Measurements from ENCODE around the gene IL3RA. TPM values are rescaled to one million over a fixed set of nuclear protein-coding genes. Genes with fewer than 3 reads are reported as not detected.

IL3RA gene
- total RNA-seq, 1 experiment from 2014 or later: 0.26 TPM

GRCh38 chrX:1325515-1326116 is 11.0 kb upstream of the IL3RA start:
- H3K9me3 Mint-ChIP-seq: no peaks in the 10 kb centered on the region

More at GRCh38 chrX:1325515-1326116, 11.0 kb upstream of the IL3RA start:
- ATAC-seq: no peak
- Mint-ChIP-seq H3K4me3 (no peak overlapping the region), H3K27me3 (ENCODE audit: low read depth) (no peaks in the 10 kb centered on the region; the same call in 1 of the 2 replicates), H3K36me3 (no peaks in the 10 kb centered on the region), H3K27ac (no peak overlapping the region), H3K4me1 (peaks cover 7% of the 10 kb centered on the region; the same call in 1 of the 2 replicates)
- ChIA-PET POLR2A (no interaction called here), CTCF (no interaction called here)
- TF ChIP-seq GRHL2 (CRISPR knock-in tag; IDR thresholded peaks at IDR 0.05; ENCODE audit: insufficient replicate concordance, severe bottlenecking): no peak
- no peak for TF ChIP-seq ZMAT4 (CRISPR knock-in tag; IDR thresholded peaks at IDR 0.05)
- TF ChIP-seq TEAD4 (CRISPR knock-in tag; IDR thresholded peaks at IDR 0.05): no peak
- TF ChIP-seq ZBTB43 (CRISPR knock-in tag; IDR thresholded peaks at IDR 0.05): no peak
- no peak for TF ChIP-seq FOXK1 (CRISPR knock-in tag; IDR thresholded peaks at IDR 0.05)
- no peak for TF ChIP-seq USF2 (CRISPR knock-in tag; IDR thresholded peaks at IDR 0.05)
- no peak for TF ChIP-seq ZNF317 (CRISPR knock-in tag; IDR thresholded peaks at IDR 0.05; ENCODE audit: borderline replicate concordance, low read depth)
- no peak for TF ChIP-seq USF1 (CRISPR knock-in tag; IDR thresholded peaks at IDR 0.05)
- TF ChIP-seq, protein P1, sequence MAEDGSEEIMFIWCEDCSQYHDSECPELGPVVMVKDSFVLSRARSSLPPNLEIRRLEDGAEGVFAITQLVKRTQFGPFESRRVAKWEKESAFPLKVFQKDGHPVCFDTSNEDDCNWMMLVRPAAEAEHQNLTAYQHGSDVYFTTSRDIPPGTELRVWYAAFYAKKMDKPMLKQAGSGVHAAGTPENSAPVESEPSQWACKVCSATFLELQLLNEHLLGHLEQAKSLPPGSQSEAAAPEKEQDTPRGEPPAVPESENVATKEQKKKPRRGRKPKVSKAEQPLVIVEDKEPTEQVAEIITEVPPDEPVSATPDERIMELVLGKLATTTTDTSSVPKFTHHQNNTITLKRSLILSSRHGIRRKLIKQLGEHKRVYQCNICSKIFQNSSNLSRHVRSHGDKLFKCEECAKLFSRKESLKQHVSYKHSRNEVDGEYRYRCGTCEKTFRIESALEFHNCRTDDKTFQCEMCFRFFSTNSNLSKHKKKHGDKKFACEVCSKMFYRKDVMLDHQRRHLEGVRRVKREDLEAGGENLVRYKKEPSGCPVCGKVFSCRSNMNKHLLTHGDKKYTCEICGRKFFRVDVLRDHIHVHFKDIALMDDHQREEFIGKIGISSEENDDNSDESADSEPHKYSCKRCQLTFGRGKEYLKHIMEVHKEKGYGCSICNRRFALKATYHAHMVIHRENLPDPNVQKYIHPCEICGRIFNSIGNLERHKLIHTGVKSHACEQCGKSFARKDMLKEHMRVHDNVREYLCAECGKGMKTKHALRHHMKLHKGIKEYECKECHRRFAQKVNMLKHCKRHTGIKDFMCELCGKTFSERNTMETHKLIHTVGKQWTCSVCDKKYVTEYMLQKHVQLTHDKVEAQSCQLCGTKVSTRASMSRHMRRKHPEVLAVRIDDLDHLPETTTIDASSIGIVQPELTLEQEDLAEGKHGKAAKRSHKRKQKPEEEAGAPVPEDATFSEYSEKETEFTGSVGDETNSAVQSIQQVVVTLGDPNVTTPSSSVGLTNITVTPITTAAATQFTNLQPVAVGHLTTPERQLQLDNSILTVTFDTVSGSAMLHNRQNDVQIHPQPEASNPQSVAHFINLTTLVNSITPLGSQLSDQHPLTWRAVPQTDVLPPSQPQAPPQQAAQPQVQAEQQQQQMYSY (CRISPR knock-in tag; IDR thresholded peaks at IDR 0.05): no peak
- no peak for TF ChIP-seq CREB1 (CRISPR knock-in tag; IDR thresholded peaks at IDR 0.05)
- TF ChIP-seq ZNF138 (CRISPR knock-in tag; conservative IDR thresholded peaks at IDR 0.05): no peak
- TF ChIP-seq ZNF396 (CRISPR knock-in tag; IDR thresholded peaks at IDR 0.05; ENCODE audit: borderline replicate concordance): no peak
- no peak for TF ChIP-seq CTCF (IDR thresholded peaks at IDR 0.05)
- no peak for DNase-seq (ENCODE audit: low spot score)
